GM18868 (cell line): ENCODE results near the gene TMEM94.
"Not testable (repeated sequence)": the region's sequence is repeated elsewhere in the genome, so short reads cannot be mapped to it uniquely, and the experiment has no call there.

ENCODE experiments used
- ATAC-seq: cut with Tn5 transposase; IDR thresholded peaks from one replicate; pipeline ENCODE4 v1.9.1; 2021; ENCODE audit warnings: mild to moderate bottlenecking, moderate library complexity; ENCODE audit not compliant: unreplicated experiment

Gene TMEM94

GRCh38 chr17:75456417-75457046 lies at the start of gene TMEM94:
TSS of gene TMEM94 (plus strand) at chr17:75456635. CDS start at chr17:75471906, 15,271 bp downstream.
- ATAC-seq, result peak; percentile 92

- ATAC-seq, result no peak
Observed at GRCh38 chr17:75407655-75408352, 48.6 kb upstream of the TMEM94 start.

GRCh38 chr17:75410141-75410540 lies 46.3 kb upstream of the TMEM94 start:
- ATAC-seq, result no peak

DNA sequence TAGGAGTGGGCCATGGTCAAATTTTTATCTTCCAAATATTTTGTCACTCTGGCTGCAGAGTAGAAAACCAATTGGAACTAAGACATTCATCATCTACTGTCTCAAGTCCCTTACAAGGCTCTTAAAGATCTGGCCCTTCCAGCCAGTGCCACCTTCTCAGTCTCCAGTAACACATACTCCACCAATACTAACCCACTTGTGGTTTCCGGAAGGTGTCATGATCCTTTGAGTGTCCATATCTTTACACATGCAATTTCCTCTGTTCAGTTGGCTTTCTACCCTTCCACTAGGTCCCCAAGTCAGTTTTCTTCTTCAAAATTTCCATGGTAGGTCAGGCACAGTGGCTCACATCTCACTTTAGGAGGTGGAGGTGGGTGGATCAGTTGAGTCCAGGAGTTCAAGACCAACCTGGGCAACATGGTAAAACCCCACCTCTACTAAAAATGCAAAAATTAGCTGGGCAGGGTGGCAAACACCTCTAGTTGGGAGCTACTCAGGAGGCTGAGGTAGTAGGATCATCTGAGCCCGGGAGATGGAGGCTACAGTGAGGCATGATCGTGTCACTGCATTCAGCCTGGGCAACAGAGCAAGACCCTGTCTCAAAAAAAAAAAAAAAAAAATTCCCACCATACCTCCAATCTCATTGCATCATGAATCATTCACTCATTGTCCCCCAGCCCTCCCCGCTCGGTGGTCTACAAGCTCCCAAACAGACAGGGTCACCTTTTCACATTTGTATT lies 44.9 kb upstream of the TMEM94 start:
- no peak for ATAC-seq

- no peak for ATAC-seq
Observed at GRCh38 chr17:75412455-75413317, 43.7 kb upstream of the TMEM94 start.

DNA sequence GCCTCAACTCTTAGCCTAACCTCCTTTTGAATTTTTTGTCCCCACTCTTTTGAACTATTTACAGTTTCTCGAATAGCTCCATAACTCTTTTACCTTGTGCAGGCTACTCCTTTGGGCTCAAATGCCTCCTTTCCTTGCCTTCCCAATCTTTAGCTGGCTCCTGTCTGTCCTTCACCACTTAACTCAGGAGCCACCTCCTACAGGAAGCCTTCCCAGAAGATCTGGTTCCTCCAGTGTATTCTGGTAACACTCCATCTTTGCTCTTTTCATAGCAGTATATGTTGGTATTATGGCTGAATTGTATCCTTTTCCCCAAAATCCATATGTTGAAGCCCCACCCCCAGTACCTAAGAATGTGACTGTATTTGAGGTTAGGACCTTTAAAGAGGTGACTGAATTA lies 41.9 kb upstream of the TMEM94 start:
- ATAC-seq, result no peak

DNA sequence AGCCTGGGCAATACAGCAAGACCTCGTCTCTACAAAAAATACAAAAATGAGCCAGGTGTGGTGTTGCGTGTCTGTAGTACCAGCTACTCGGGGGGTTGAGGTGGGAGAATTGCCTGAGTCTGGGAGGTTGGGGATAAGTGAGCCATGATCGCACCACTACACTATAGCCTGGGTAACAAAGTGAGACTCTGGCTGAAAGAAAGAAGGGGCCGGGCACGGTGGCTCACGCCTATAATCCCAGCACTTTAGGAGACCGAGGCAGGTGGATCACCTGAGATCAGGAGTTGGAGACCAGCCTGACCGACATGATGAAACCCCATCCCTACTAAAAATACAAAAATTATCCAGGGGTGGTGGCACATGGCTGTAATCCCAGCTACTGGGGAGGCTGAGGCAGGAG lies 40.4 kb upstream of the TMEM94 start:
- no peak for ATAC-seq

- ATAC-seq, result no peak
Observed at GRCh38 chr17:75417054-75417580, 39.3 kb upstream of the TMEM94 start.

DNA sequence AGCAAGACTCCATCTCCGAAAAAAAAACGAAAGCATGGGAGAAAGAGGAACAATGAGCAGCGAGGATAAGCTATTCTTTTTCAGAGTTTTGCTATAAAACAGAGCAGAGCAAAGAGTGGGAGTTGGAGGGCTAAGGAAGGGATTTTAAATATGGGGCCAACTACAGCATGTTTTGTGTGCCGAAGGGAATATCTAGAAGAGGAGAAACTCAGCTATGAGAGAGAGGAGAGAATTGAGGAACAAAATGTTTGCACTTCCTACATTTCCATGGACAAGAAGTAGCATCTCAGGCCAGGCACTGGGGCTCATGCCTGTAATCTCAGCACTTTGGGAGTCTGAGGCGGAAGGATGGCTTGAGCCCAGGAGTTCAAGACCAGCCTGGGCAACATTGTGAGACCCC lies 37.9 kb upstream of the TMEM94 start:
- ATAC-seq, result no peak

- no peak for ATAC-seq
Observed at GRCh38 chr17:75428543-75429469, 27.6 kb upstream of the TMEM94 start.

DNA sequence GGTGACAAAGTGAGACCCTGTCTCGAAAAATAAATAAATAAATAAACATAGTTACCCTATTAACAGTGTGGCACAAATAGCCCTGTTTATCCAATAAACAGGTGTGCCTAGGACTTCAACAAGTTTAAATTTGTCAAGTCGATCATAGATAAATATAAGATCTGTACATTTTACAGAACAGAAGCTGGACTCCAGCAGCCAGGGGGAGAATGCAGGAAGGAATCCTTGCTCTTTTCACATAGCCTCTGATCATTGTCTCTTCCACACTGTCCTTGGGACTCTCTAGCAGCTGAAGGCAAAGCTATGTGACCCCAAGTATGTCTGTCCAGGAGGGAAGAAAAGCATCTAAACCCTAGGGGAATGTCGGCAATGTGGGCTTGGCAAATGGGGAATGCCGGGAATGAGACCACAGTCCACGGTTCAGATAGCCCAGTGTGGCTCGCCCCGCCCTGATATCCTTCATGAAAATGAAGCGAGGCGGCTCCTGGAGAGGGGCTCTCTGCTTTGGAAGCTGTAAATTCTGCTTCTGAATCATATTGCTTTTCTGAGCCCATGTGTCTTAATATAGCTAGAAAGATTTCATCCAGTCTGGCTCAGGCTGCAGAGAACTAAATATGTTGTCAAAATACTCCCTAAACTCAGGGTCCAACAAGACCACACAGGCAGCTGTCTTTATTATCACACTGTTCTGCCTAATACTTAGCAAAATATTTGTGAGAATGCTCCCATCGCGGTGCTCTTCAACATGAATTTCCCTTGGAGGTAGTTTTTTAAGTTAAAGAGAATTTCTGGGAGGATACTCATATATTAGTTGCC lies 26.1 kb upstream of the TMEM94 start:
- no peak for ATAC-seq

DNA sequence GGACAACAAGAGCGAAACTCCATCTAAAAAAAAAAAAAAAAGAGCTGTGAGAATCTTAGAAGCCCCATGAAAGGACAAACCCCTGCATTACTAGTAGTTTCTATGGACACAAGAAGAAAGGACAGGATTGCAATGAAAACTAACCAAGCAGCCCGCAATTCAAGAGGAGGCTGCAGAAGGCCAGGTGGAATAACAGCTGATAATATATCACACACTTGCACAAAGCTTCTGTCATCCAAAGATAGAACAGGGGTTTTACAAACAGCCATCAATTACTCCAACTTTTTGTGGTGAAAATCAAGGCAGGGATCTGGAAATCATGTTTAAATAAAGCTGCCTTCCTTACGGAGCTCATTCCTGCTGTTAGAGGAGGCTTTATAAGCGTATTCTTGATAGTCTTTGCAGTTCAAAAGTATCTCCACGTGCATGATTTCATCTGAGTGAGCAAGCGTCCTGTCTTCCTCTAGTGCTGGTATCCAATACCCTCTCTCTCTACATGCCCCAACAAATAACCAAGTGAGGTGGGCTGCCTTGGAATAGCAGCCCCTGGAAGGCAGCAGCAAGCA lies 23.1 kb upstream of the TMEM94 start:
- ATAC-seq, result no peak

- ATAC-seq, result not testable (repeated sequence)
Observed at GRCh38 chr17:75434433-75434832, 22.0 kb upstream of the TMEM94 start.

DNA sequence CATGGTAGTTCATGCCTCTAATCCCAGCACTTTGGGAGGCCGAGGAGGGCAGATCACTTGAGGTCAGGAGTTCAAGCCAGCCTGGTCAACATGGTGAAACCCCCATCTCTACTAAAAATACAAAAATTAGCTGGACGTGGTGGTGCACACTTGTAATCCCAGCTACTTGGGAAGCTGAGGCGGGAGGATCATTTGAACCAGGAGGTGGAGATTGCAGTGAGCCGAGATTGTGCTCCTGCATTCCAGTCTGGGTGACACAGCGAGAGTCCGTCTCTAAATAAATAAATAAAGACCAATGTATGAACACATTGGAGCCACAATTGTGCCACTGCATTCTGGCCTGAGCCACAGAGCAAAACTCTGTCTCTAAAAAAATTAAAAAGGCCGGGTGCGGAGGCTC lies 19.0 kb upstream of the TMEM94 start:
- ATAC-seq, result not testable (repeated sequence)

DNA sequence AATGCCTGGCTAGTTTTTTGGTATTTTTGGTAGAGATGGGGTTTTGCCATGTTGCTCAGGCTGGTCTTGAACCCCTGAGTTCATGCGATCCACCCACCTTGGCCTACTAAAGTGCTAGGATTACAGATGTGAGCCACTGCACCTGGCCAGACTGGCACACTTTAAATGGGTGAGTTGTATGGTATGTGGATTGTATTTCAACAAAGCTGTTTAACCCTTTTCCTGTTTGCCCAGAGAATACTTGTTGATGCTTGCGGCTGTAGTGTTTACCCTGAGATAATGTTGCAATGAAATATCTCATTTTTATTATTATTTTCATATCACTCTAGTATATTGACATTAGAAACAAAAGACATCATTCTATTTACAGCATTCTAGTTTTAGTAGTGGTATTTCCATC lies 17.1 kb upstream of the TMEM94 start:
- no peak for ATAC-seq

- ATAC-seq, result no peak
Observed at GRCh38 chr17:75440738-75441448, 15.5 kb upstream of the TMEM94 start.

DNA sequence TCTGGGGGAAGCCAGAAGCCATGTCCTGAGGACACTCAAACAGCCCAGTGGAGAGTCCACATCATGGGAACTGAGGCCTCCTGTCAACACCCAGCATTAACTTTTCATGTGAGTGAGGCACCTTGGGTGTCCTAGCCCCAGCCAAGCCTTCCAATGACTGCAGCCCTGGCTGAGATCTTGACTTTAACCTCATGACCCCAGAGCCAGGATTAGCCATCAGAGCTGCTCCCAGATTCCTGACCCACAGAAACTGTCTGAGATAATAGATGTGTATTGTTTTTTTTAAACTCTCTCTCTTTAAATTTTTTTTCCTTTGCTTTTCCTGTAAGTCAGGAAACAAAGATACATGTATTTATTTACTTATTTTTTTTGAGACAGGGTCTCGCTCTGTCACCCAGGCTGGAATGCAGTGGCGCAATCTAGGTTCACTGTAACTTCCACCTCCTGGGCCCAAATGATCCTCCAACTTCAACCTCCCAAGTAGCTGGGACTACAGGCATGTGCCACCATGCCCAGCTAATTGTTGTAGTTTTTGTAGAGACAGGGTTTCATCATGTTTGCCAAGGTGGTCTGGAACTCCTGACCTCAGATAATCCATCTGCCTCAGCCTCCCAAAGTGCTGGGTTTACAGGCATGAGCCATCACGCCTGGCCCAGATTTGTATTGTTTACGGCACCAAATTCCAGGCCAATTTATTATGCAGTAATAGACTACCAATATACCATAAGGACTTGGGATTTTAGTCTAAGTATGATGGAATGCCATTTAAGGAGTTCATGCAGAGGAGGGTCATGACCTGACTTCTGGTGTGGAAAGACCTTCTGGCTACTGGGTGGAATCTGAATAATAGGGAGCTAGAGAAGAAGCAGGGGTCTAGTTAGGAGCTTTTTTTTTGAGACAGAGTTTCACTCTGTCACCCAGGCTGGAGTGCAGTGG lies 14.0 kb upstream of the TMEM94 start:
- no peak for ATAC-seq
